Epithelial cell of proximal tubule (primary cell): ENCODE measurements around the gene VGLL4. TPM values are rescaled to one million over a fixed set of nuclear protein-coding genes. Genes with fewer than 3 reads are reported as not detected.
"Not testable (repeated sequence)": the region's sequence is repeated elsewhere in the genome, so short reads cannot be mapped to it uniquely, and the experiment has no call there.

Experiments used
- DNase-seq: peaks from one replicate; pipeline ENCODE4 v3.0.0-alpha.2; 2011; ENCODE audit warnings: low read depth
- H3K4me3 ChIP-seq: 2 replicates; pipeline ENCODE4 v1.5.1; 2011; ENCODE audit warnings: low read depth, mild to moderate bottlenecking, low read length
- total RNA-seq: library from RNA; depleted of rRNA; stranded (reverse); fragments of >200 nt; gene quantifications from 2 replicates; pipeline ENCODE4 v1.2.3, GENCODE V29; 2015
- TF ChIP-seq, protein P1 (sequence below): conservative IDR thresholded peaks from 2 replicates; pipeline ENCODE4 v1.5.1; 2012; ENCODE audit warnings: low read depth, mild to moderate bottlenecking, low read length

The VGLL4 gene
- total RNA-seq, 1 donor from 2014 or later = 52.4 TPM

DNA sequence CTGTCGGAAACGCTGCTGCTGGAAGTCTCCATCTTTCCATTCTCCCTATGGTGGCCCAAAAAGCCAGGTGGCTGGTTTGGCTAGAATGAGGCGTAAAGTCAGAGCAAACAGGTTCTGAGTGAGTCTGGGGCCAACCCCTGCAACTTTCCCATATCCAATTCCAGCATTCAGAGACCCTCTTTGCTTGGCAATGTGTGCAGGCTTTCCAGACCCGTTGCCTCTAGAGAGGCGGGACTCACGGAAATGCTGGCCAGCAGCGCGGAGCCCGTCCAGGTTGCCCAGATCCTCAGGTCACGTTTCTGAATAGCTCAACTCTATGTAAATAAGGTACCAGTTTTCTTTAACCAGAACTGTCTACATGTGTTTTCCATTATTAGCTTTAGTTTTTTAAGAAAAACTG is 68.0 kb downstream of the VGLL4 start:
- DNase-seq = no peak
- no peak overlapping the region for H3K4me3 ChIP-seq
- TF ChIP-seq, protein P1, sequence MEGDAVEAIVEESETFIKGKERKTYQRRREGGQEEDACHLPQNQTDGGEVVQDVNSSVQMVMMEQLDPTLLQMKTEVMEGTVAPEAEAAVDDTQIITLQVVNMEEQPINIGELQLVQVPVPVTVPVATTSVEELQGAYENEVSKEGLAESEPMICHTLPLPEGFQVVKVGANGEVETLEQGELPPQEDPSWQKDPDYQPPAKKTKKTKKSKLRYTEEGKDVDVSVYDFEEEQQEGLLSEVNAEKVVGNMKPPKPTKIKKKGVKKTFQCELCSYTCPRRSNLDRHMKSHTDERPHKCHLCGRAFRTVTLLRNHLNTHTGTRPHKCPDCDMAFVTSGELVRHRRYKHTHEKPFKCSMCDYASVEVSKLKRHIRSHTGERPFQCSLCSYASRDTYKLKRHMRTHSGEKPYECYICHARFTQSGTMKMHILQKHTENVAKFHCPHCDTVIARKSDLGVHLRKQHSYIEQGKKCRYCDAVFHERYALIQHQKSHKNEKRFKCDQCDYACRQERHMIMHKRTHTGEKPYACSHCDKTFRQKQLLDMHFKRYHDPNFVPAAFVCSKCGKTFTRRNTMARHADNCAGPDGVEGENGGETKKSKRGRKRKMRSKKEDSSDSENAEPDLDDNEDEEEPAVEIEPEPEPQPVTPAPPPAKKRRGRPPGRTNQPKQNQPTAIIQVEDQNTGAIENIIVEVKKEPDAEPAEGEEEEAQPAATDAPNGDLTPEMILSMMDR = no peak

DNA sequence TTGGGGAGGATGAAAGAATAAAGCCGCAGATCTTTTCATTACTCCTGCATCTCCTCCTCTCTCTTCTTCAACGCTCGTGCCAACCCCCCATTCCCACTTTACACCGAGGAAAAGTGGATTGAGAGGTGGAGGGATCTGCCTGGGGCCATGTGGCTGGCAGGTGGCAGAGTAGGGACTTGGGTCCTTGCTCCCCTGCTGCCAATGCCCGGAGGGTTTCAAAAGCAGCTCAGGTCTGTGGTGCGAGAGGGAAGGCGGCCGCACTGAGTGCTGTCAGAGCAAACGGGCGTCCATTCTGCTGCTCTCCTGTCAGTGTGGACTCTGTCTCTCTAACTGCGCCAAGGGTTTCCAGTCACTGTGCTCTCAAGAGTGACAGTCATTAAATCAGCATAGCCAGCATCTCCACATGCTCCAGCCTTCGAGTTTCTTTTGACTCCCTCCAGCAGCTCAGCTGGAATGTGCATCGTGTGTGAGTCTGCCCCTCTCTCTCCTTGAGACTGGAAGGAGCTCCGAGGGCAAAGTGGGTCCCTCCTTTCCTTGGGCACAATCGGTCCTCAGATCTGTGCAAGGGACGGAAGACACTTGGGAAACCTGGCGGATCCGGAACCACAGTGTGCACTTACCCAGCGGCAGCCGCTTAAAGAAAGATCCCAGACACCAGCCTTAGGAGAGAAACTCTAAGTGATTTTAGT is 68.6 kb downstream of the VGLL4 start:
- no peak for DNase-seq
- H3K4me3 ChIP-seq = no peak overlapping the region
- TF ChIP-seq, protein P1 = no peak

DNA sequence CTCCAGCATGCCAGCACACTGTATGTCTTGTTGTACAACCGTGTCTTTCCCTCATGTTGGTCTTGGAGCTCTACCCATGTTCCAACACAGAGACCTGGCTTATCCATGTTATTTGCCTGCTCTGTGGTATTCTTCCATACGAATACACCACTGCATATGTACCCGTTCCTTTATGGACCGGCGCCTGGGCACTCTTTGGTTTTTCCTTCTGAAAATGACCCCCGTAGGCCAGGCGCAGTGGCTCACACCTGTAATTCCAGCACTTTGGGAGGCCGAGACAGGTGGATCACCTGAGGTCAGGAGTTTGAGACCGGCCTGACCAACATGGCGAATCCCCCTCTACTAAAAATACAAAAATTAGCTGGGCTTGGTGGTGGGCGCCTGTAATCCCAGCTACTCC is 71.1 kb downstream of the VGLL4 start:
- H3K4me3 ChIP-seq, DNase-seq: not testable (repeated sequence)

DNA sequence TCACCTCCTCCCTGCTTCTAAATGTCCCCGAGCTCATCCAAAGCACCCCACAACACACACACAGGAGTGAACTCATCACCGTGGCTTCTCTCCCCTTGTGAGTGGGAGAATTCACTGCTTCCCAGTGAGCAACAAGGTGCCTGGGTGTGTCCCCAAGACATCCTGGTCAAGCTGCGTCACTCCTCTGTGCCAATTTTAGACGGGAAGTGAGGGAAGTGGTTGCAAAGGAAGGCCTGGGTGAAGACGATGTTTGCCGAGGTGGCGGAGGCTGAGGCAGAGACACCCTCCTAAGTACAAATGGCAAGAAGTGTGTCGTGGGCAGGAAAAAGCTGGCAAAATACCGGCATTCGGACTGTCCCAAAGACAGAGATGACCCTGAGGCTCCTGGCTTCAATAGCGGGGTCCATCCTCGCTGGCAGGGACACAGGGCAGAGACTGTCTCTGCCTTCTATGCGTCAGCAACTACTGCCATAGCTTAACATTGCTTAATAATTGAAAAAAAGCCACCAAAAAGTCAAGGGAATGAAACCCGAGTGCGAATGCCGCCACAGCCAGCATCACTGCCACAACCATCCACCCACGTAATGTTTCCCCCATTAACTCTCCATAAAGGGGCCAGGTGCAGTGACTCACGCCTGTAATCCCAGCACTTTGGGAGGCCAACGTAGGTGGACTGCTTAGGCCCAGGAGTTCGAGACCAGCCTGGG is 72.8 kb downstream of the VGLL4 start:
- TF ChIP-seq, protein P1 = no peak
- no peak for DNase-seq
- no peak overlapping the region for H3K4me3 ChIP-seq

DNA sequence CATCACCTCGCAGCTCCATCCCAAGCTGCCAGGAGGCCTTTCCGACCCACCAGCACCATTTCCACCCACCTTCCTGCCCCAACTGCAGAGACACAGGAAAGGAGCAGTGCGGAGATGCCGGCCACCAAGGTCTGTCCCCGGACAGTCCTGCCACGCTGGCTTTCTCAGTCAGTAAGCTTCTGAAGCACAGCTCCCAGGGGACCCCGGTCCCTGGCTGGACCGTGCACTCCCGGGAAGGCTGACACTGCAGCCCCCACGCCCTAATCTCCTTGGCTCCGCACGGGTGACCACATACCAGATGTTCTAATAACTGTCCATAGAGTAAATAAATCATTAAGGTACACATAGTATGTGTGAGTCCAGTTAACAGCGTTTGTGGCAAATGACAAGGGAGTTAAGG is 73.5 kb downstream of the VGLL4 start:
- no peak overlapping the region for H3K4me3 ChIP-seq
- DNase-seq = no peak
- TF ChIP-seq, protein P1 = no peak

DNA sequence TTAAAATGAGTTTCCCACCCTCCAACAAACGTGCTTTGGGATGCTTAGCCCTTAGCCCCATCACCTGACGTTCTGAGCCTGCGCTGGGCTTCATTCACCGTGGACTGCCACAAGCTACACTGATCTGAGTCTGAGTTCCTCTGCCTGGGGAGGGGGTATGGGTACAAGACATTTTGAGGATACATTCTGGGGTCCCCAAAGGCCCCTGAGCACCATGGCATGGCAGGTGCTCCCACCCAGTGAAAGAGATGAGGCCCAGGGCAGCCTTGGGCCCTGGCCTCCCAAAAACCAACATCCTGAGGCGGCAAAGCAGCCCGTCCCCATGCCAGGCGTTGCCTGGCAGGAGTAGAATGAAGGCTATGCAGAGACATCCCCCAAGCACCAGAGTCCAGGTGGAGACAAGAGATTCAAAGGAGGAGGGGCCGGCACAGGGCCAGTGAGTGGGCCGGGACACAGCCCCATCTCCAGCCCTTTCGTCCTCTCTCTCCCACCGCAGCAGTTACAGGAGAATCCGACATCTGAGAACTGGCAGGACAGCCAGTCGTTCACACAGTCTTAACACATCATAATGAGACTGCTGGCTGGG is 74.5 kb downstream of the VGLL4 start:
- no peak overlapping the region for H3K4me3 ChIP-seq
- TF ChIP-seq, protein P1 = no peak
- DNase-seq = no peak

DNA sequence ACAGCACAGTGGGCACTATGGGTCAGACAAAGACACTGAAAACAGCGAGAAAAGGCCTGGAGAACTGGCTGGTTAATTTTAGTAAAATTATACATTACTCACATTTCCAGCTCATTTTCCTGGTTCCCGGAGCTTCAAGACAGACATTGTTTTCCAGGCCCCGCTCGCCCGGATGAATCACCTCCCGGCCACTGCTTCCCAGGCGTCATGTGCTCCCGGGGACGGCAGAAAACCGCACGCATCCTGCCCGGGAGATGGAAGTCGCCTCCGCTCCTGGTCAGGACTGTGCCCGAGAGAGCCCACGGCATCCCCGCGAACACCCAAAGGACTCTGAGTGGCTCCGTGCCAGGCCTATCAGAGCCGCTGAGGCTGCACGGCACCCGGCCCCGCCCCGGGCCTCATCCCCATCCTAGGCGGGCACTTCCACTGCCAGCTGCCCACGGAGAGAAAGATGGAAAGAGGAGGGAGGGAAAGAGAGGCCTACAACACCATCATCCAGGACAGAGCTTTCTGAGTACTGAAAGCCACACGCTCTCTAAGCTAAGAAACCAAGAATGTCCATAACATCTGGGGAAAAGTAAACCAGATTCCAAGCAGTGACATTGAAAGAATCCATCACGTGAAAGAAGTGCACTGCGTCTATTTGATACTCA is 75.1 kb downstream of the VGLL4 start:
- TF ChIP-seq, protein P1 = no peak
- H3K4me3 ChIP-seq = peak overlapping the region; percentile 25

More for the DNA sequence above, 75.1 kb downstream of the VGLL4 start:
- no peak for DNase-seq
